GM12878 (cell line): Measurements from ENCODE around the gene PIP4K2B. TPM values are rescaled to one million over a fixed set of nuclear protein-coding genes. Genes with fewer than 3 reads are reported as not detected.

Source experiments
- HDAC2 ChIP-seq: fragments of 200-600 bp; sonication (generic); IDR thresholded peaks from 2 replicates; pipeline ENCODE4 v1.6.1; 2017
- NFYB ChIP-seq: IDR thresholded peaks from 2 replicates; pipeline ENCODE4 v1.6.1; 2011; ENCODE audit warnings: low read depth, mild to moderate bottlenecking, low read length, improper control_type of control experiment, moderate library complexity; ENCODE audit not compliant: insufficient read depth
- POLR2AphosphoS5 ChIP-seq: IDR thresholded peaks from 2 replicates; pipeline ENCODE4 v1.6.1; 2011; ENCODE audit warnings: mild to moderate bottlenecking, low read length, inconsistent platforms
- RELA ChIP-seq: fragments of 450-650 bp; IDR thresholded peaks from 2 replicates; pipeline ENCODE4 v1.8.0; 2014; ENCODE audit warnings: borderline replicate concordance; ENCODE audit not compliant: partially characterized antibody
- SREBF2 ChIP-seq: IDR thresholded peaks from 2 replicates; pipeline ENCODE4 v1.6.1; 2012; ENCODE audit warnings: mild to moderate bottlenecking, low read length
- STAT1 ChIP-seq: fragments of 450-650 bp; conservative IDR thresholded peaks from 2 replicates; pipeline ENCODE4 v1.6.1; 2014; ENCODE audit warnings: antibody characterized with exemption, mild to moderate bottlenecking
- SUPT20H ChIP-seq: IDR thresholded peaks from 2 replicates; pipeline ENCODE4 v1.6.1; 2011; ENCODE audit warnings: low read depth, mild to moderate bottlenecking, low read length, moderate library complexity, borderline replicate concordance; ENCODE audit not compliant: control insufficient read depth
- TARDBP ChIP-seq: IDR thresholded peaks from 2 replicates; pipeline ENCODE4 v1.6.1; 2016; ENCODE audit warnings: borderline replicate concordance
- ZNF207 ChIP-seq: fragments of 450-650 bp; IDR thresholded peaks from 2 replicates; pipeline ENCODE4 v1.6.1; 2014; ENCODE audit warnings: antibody characterized with exemption, mild to moderate bottlenecking, borderline replicate concordance
- polyA plus RNA-seq, 11 experiments: library from polyadenylated mRNA; depleted of rRNA in 4 of 11; unstranded in 6 of 11; stranded (reverse) in 5 of 11; fragments of >200 nt; fragmentation: Nextera tagmentation in 4 of 11; fragmentation: Illumina TruSeq in 1 of 11; extraction: Ambion mirVana in 4 of 11; extraction: Trizol in 1 of 11; gene quantifications; 1 replicate in 1 of 11; 2 replicates in 10 of 11; pipeline versions ENCODE4 v1.2.1 to v1.2.3, GENCODE V29; 2011 to 2016; ENCODE audit warnings: inconsistent platforms in 2 of 11, missing spikeins in 2 of 11, low read depth in 1 of 11
- total RNA-seq, 4 experiments: library from RNA; depleted of rRNA in 3 of 4; stranded (reverse); fragments of >200 nt in 3 of 4; fragmentation: Illumina TruSeq in 1 of 4; extraction: Trizol in 1 of 4; gene quantifications; 2 replicates each; pipeline versions ENCODE4 v1.2.1 to v1.2.3, GENCODE V29; 2013 to 2021
- TF ChIP-seq, protein P1 (sequence below): fragments of 450-650 bp; IDR thresholded peaks from 2 replicates; pipeline ENCODE4 v1.6.1; 2016; ENCODE audit warnings: mild to moderate bottlenecking, moderate library complexity, borderline replicate concordance

Gene PIP4K2B
- total and polyA plus RNA-seq, 10 of the 15 experiments (the other 5 are each of a cell fraction or from before 2014, with no cell fraction given), result 3.8 to 30.3 (median 18.2) TPM

DNA sequence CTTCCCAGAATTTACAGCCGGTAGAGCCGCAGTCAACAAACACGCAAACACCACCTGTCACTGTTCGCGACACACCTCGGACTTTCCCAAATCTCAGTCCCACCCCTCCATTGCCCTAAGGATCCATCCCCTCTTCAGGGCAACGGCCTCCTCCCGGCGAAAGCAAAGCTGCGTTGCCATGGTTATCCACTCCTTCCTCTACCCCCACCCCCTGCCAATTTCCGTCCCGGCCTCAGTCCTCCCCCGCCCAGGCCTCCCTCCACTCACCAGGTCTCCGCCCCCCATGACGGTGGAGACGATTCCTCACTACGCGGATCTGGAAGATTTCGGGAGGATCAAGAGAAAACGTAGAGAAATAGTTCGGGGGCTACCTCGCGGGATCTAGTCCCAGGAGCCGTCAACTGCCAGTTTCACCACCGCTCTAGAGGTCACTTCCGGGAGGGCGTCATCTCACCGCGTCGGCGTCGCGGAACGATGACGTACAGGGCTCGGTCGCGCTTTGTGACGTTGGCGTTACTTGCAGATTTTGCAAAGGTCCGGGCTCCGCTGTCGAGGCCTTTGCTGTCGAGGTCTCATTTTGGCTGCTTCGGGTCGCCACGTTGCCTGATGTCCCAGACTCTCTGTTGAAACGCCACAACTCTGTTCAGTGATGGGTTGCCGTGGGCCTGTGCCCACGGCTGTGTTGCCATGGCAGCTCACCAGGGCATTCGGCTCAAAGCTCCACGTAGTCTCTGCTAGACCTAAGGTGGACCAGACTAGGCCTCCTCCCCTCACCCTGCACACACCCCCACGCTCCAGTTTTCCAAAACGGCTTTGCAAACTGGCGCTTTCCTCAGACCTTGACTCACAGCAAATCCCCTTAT is 25.8 kb upstream of the PIP4K2B start, which contains the start of gene CWC25 (continued):
- TF ChIP-seq, protein P1, sequence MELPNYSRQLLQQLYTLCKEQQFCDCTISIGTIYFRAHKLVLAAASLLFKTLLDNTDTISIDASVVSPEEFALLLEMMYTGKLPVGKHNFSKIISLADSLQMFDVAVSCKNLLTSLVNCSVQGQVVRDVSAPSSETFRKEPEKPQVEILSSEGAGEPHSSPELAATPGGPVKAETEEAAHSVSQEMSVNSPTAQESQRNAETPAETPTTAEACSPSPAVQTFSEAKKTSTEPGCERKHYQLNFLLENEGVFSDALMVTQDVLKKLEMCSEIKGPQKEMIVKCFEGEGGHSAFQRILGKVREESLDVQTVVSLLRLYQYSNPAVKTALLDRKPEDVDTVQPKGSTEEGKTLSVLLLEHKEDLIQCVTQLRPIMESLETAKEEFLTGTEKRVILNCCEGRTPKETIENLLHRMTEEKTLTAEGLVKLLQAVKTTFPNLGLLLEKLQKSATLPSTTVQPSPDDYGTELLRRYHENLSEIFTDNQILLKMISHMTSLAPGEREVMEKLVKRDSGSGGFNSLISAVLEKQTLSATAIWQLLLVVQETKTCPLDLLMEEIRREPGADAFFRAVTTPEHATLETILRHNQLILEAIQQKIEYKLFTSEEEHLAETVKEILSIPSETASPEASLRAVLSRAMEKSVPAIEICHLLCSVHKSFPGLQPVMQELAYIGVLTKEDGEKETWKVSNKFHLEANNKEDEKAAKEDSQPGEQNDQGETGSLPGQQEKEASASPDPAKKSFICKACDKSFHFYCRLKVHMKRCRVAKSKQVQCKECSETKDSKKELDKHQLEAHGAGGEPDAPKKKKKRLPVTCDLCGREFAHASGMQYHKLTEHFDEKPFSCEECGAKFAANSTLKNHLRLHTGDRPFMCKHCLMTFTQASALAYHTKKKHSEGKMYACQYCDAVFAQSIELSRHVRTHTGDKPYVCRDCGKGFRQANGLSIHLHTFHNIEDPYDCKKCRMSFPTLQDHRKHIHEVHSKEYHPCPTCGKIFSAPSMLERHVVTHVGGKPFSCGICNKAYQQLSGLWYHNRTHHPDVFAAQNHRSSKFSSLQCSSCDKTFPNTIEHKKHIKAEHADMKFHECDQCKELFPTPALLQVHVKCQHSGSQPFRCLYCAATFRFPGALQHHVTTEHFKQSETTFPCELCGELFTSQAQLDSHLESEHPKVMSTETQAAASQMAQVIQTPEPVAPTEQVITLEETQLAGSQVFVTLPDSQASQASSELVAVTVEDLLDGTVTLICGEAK, result peak; percentile 93
- TF ChIP-seq HDAC2 (no peak), SREBF2 (no peak), RELA (peak; percentile 93), ZNF207 (peak; percentile 99), POLR2AphosphoS5 (peak; percentile 97), SUPT20H (no peak), NFYB (no peak), STAT1 (peak; percentile 90), TARDBP (peak; percentile 92)
